Measurements from ENCODE around the gene HOXD1. TPM values are rescaled to one million over a fixed set of nuclear protein-coding genes. Genes with fewer than 3 reads are reported as not detected.

Gene HOXD1
- total RNA-seq, 1 donor from 2014 or later, result not detected

- intact Hi-C loops (cut with micrococcal nuclease), result no loop called here
- H3K36me3 Mint-ChIP-seq (ENCODE audit: low read depth), result no peaks in the 10 kb centered on the region
- H3K9me3 Mint-ChIP-seq, result no peaks in the 10 kb centered on the region
- ChIA-PET POLR2A (no interaction called here), CTCF (no interaction called here)
- no peak for ATAC-seq (ENCODE audit: low read depth)
- H3K27me3 Mint-ChIP-seq, result peaks cover 70% of the 10 kb centered on the region
- DNase-seq, result no peak
- TF ChIP-seq CTCF (IDR thresholded peaks at IDR 0.05), result no peak
- H3K4me3 Mint-ChIP-seq, result no peak overlapping the region
- H3K4me1 Mint-ChIP-seq, result no peaks in the 10 kb centered on the region
- no peak overlapping the region for H3K27ac Mint-ChIP-seq
Measured at GRCh38 chr2:176150584-176151441, 37.7 kb upstream of the HOXD1 start.

- no peaks in the 10 kb centered on the region for H3K4me1 Mint-ChIP-seq
- no peaks in the 10 kb centered on the region for H3K9me3 Mint-ChIP-seq
- DNase-seq, result no peak
- H3K27me3 Mint-ChIP-seq, result peaks cover 70% of the 10 kb centered on the region
- no peak within 1 kb of the TSS for H3K4me3 Mint-ChIP-seq
- no peaks in the 10 kb centered on the region for H3K36me3 Mint-ChIP-seq (ENCODE audit: low read depth)
- ChIA-PET POLR2A (no interaction called here), CTCF (no interaction called here)
- TF ChIP-seq CTCF (IDR thresholded peaks at IDR 0.05), result no peak
- H3K27ac Mint-ChIP-seq, result no peak within 1 kb of the TSS
- no peak for ATAC-seq (ENCODE audit: low read depth)
- intact Hi-C loops (cut with micrococcal nuclease), result no loop called here
Measured at GRCh38 chr2:176151442-176152287, 36.8 kb upstream of the HOXD1 start, which contains the start of gene HOXD4. Gene HOXD4, plus strand, starts transcription at chr2:176151550. Its CDS starts 84 bp downstream, at chr2:176151634.

GRCh38 chr2:176152350-176153181 is 35.9 kb upstream of the HOXD1 start:
- POLR2A ChIA-PET, result no interaction called here
- intact Hi-C loops (cut with micrococcal nuclease), result no loop called here
- ATAC-seq (ENCODE audit: low read depth) (no peak), DNase-seq (no peak)
- no peak overlapping the region for H3K4me3 Mint-ChIP-seq
- H3K36me3 Mint-ChIP-seq (ENCODE audit: low read depth), result no peaks in the 10 kb centered on the region
- CTCF ChIA-PET, result no interaction called here
- H3K9me3 Mint-ChIP-seq, result no peaks in the 10 kb centered on the region
- no peak overlapping the region for H3K27ac Mint-ChIP-seq
- TF ChIP-seq CTCF (IDR thresholded peaks at IDR 0.05), result no peak
- peaks cover 3% of the 10 kb centered on the region for H3K4me1 Mint-ChIP-seq
- H3K27me3 Mint-ChIP-seq, result peaks cover 66% of the 10 kb centered on the region

- Mint-ChIP-seq H3K4me3 (no peak overlapping the region), H3K4me1 (peaks cover 3% of the 10 kb centered on the region), H3K36me3 (ENCODE audit: low read depth) (no peaks in the 10 kb centered on the region), H3K27ac (no peak overlapping the region), H3K9me3 (no peaks in the 10 kb centered on the region), H3K27me3 (peaks cover 60% of the 10 kb centered on the region)
- ChIA-PET POLR2A (no interaction called here), CTCF (interaction anchor here (1.6 kb wide), 1 partner anchor 300 kb away, joined by 3 read pairs; no protein-coding TSS in a partner anchor)
- DNase-seq (no peak), ATAC-seq (ENCODE audit: low read depth) (no peak)
- TF ChIP-seq CTCF (IDR thresholded peaks at IDR 0.05), result no peak
- intact Hi-C loops (cut with micrococcal nuclease), result no loop called here
Measured at GRCh38 chr2:176154576-176155252, 33.8 kb upstream of the HOXD1 start.
